ENCODE results near the gene LRRC3B. TPM values are rescaled to one million over a fixed set of nuclear protein-coding genes. Genes with fewer than 3 reads are reported as not detected.

LRRC3B gene
- total and polyA plus RNA-seq, 7 experiments from 2014 or later: not detected

- H3K27ac Mint-ChIP-seq: no peak overlapping the region
- no peaks in the 10 kb centered on the region for H3K36me3 Mint-ChIP-seq
- peaks cover 0 to 2% (median 0%) of the 10 kb centered on the region in 7 donors for H3K4me1 Mint-ChIP-seq
- no peaks in the 10 kb centered on the region for H3K4me1 ChIP-seq (ENCODE audit: control insufficient read depth in 2 of 2, insufficient read depth in 2 of 2, low read length in 2 of 2)
- H3K27ac ChIP-seq (ENCODE audit: low read depth, low read length): no peak overlapping the region
- POLR2A ChIA-PET: no interaction called here
- DNase-seq: no peak
- no peaks in the 10 kb centered on the region for H3K9me3 ChIP-seq (ENCODE audit: control insufficient read depth in 2 of 3, low read length in 3 of 3)
- no peak overlapping the region for H3K4me3 Mint-ChIP-seq
- H3K36me3 ChIP-seq (ENCODE audit: control insufficient read depth in 2 of 3, insufficient read depth in 3 of 3, low read length in 3 of 3): no peaks in the 10 kb centered on the region
- H3K27me3 ChIP-seq (ENCODE audit: control insufficient read depth in 2 of 2, insufficient read depth in 2 of 2, low read length in 2 of 2): no peaks in the 10 kb centered on the region
- ATAC-seq: no peak
- CTCF ChIA-PET: no interaction called here
- H3K4me3 ChIP-seq (ENCODE audit: low read length): no peak overlapping the region
- H3K27me3 Mint-ChIP-seq: peaks cover 5 to 20% (median 16%) of the 10 kb centered on the region in 5 donors
- intact Hi-C loops (cut with micrococcal nuclease): no loop called here
- H3K9me3 Mint-ChIP-seq: peaks cover 0 to 9% (median 3%) of the 10 kb centered on the region in 11 donors
Measured at GRCh38 chr3:26628915-26629314, 6.3 kb downstream of the LRRC3B start.

- peaks cover 0 to 9% (median 1%) of the 10 kb centered on the region in 11 donors for H3K9me3 Mint-ChIP-seq
- CTCF ChIA-PET: no interaction called here
- Histone ChIP-seq H3K27me3 (ENCODE audit: control insufficient read depth in 2 of 2, insufficient read depth in 2 of 2, low read length in 2 of 2) (no peaks in the 10 kb centered on the region), H3K9me3 (ENCODE audit: control insufficient read depth in 2 of 3, low read length in 3 of 3) (no peaks in the 10 kb centered on the region), H3K27ac (ENCODE audit: low read depth, low read length) (no peak overlapping the region), H3K4me3 (ENCODE audit: low read length) (no peak overlapping the region), H3K4me1 (ENCODE audit: control insufficient read depth in 2 of 2, insufficient read depth in 2 of 2, low read length in 2 of 2) (no peaks in the 10 kb centered on the region), H3K36me3 (ENCODE audit: control insufficient read depth in 2 of 3, insufficient read depth in 3 of 3, low read length in 3 of 3) (no peaks in the 10 kb centered on the region)
- DNase-seq (no peak), ATAC-seq (no peak)
- peaks cover 0 to 9% (median 5%) of the 10 kb centered on the region in 5 donors for H3K27me3 Mint-ChIP-seq
- H3K4me3 Mint-ChIP-seq: no peak overlapping the region
- no peak overlapping the region for H3K27ac Mint-ChIP-seq
- no peaks in the 10 kb centered on the region for H3K4me1 Mint-ChIP-seq
- POLR2A ChIA-PET: no interaction called here
- intact Hi-C loops (cut with micrococcal nuclease): no loop called here
- H3K36me3 Mint-ChIP-seq: no peaks in the 10 kb centered on the region
Measured at GRCh38 chr3:26630669-26631389, 8.3 kb downstream of the LRRC3B start.

- no peaks in the 10 kb centered on the region for H3K27me3 ChIP-seq (ENCODE audit: control insufficient read depth in 2 of 2, insufficient read depth in 2 of 2, low read length in 2 of 2)
- Mint-ChIP-seq H3K27me3 (peaks cover 0 to 9% (median 5%) of the 10 kb centered on the region in 5 donors), H3K36me3 (no peaks in the 10 kb centered on the region), H3K4me3 (no peak overlapping the region), H3K27ac (no peak overlapping the region), H3K4me1 (no peaks in the 10 kb centered on the region), H3K9me3 (peaks cover 0 to 9% (median 2%) of the 10 kb centered on the region in 11 donors)
- no peaks in the 10 kb centered on the region for H3K4me1 ChIP-seq (ENCODE audit: control insufficient read depth in 2 of 2, insufficient read depth in 2 of 2, low read length in 2 of 2)
- H3K36me3 ChIP-seq (ENCODE audit: control insufficient read depth in 2 of 3, insufficient read depth in 3 of 3, low read length in 3 of 3): no peaks in the 10 kb centered on the region
- DNase-seq (no peak), ATAC-seq (no peak)
- no peak overlapping the region for H3K4me3 ChIP-seq (ENCODE audit: low read length)
- CTCF ChIA-PET: no interaction called here
- H3K9me3 ChIP-seq (ENCODE audit: control insufficient read depth in 2 of 3, low read length in 3 of 3): no peaks in the 10 kb centered on the region
- intact Hi-C loops (cut with micrococcal nuclease): no loop called here
- POLR2A ChIA-PET: no interaction called here
- no peak overlapping the region for H3K27ac ChIP-seq (ENCODE audit: low read depth, low read length)
Measured at GRCh38 chr3:26631390-26631738, 8.8 kb downstream of the LRRC3B start.

GRCh38 chr3:26634601-26635000 lies 12.0 kb downstream of the LRRC3B start:
- intact Hi-C loops (cut with micrococcal nuclease): no loop called here
- Mint-ChIP-seq H3K36me3 (no peaks in the 10 kb centered on the region), H3K27ac (no peak overlapping the region), H3K27me3 (peaks cover 0 to 4% (median 0%) of the 10 kb centered on the region in 5 donors), H3K4me3 (no peak overlapping the region), H3K9me3 (peaks cover 0 to 9% (median 3%) of the 10 kb centered on the region in 11 donors), H3K4me1 (no peaks in the 10 kb centered on the region)
- no peak overlapping the region for H3K4me3 ChIP-seq (ENCODE audit: low read length)
- ATAC-seq: no peak
- no peaks in the 10 kb centered on the region for H3K27me3 ChIP-seq (ENCODE audit: control insufficient read depth in 2 of 2, insufficient read depth in 2 of 2, low read length in 2 of 2)
- no peaks in the 10 kb centered on the region for H3K9me3 ChIP-seq (ENCODE audit: control insufficient read depth in 2 of 3, low read length in 3 of 3)
- H3K36me3 ChIP-seq (ENCODE audit: control insufficient read depth in 2 of 3, insufficient read depth in 3 of 3, low read length in 3 of 3): no peaks in the 10 kb centered on the region
- H3K4me1 ChIP-seq (ENCODE audit: control insufficient read depth in 2 of 2, insufficient read depth in 2 of 2, low read length in 2 of 2): no peaks in the 10 kb centered on the region
- H3K27ac ChIP-seq (ENCODE audit: low read depth, low read length): no peak overlapping the region
- CTCF ChIA-PET: interaction anchor here (0.6 kb wide), 1 partner anchor 159 kb away, joined by 3 read pairs; no protein-coding TSS in a partner anchor
- POLR2A ChIA-PET: no interaction called here
- no peak for DNase-seq

- Histone ChIP-seq H3K27me3 (ENCODE audit: control insufficient read depth in 2 of 2, insufficient read depth in 2 of 2, low read length in 2 of 2) (no peaks in the 10 kb centered on the region), H3K9me3 (ENCODE audit: control insufficient read depth in 2 of 3, low read length in 3 of 3) (no peaks in the 10 kb centered on the region), H3K27ac (ENCODE audit: low read depth, low read length) (no peak overlapping the region), H3K4me1 (ENCODE audit: control insufficient read depth in 2 of 2, insufficient read depth in 2 of 2, low read length in 2 of 2) (no peaks in the 10 kb centered on the region), H3K36me3 (ENCODE audit: control insufficient read depth in 2 of 3, insufficient read depth in 3 of 3, low read length in 3 of 3) (no peaks in the 10 kb centered on the region), H3K4me3 (ENCODE audit: low read length) (no peak overlapping the region)
- DNase-seq (no peak), ATAC-seq (no peak)
- Mint-ChIP-seq H3K27ac (no peak overlapping the region), H3K9me3 (peaks cover 0 to 11% (median 3%) of the 10 kb centered on the region in 11 donors), H3K4me1 (no peaks in the 10 kb centered on the region), H3K36me3 (no peaks in the 10 kb centered on the region), H3K27me3 (peaks cover 0 to 4% (median 0%) of the 10 kb centered on the region in 5 donors), H3K4me3 (no peak overlapping the region)
- ChIA-PET POLR2A (no interaction called here), CTCF (no interaction called here)
- intact Hi-C loops (cut with micrococcal nuclease): no loop called here
Measured at GRCh38 chr3:26636096-26636727, 13.6 kb downstream of the LRRC3B start.

- Histone ChIP-seq H3K36me3 (ENCODE audit: control insufficient read depth in 2 of 3, insufficient read depth in 3 of 3, low read length in 3 of 3) (no peaks in the 10 kb centered on the region), H3K4me3 (ENCODE audit: low read length) (no peak overlapping the region), H3K27me3 (ENCODE audit: control insufficient read depth in 2 of 2, insufficient read depth in 2 of 2, low read length in 2 of 2) (no peaks in the 10 kb centered on the region), H3K4me1 (ENCODE audit: control insufficient read depth in 2 of 2, insufficient read depth in 2 of 2, low read length in 2 of 2) (no peaks in the 10 kb centered on the region), H3K27ac (ENCODE audit: low read depth, low read length) (no peak overlapping the region), H3K9me3 (ENCODE audit: control insufficient read depth in 2 of 3, low read length in 3 of 3) (no peaks in the 10 kb centered on the region)
- no peak for DNase-seq
- intact Hi-C loops (cut with micrococcal nuclease): no loop called here
- peaks cover 0 to 4% (median 0%) of the 10 kb centered on the region in 5 donors for H3K27me3 Mint-ChIP-seq
- H3K36me3 Mint-ChIP-seq: no peaks in the 10 kb centered on the region
- no peak overlapping the region for H3K27ac Mint-ChIP-seq
- ChIA-PET CTCF (no interaction called here), POLR2A (no interaction called here)
- H3K9me3 Mint-ChIP-seq: peaks cover 0 to 11% (median 3%) of the 10 kb centered on the region in 11 donors
- no peak for ATAC-seq
- H3K4me3 Mint-ChIP-seq: no peak overlapping the region
- H3K4me1 Mint-ChIP-seq: no peaks in the 10 kb centered on the region
Measured at GRCh38 chr3:26637698-26638097, 15.1 kb downstream of the LRRC3B start.

- ATAC-seq (no peak), DNase-seq (no peak)
- ChIA-PET POLR2A (no interaction called here), CTCF (no interaction called here)
- intact Hi-C loops (cut with micrococcal nuclease): no loop called here
- peaks cover 0 to 8% (median 3%) of the 10 kb centered on the region in 11 donors for H3K9me3 Mint-ChIP-seq
- no peak overlapping the region for H3K4me3 ChIP-seq (ENCODE audit: low read length)
- H3K4me3 Mint-ChIP-seq: no peak overlapping the region
- H3K4me1 Mint-ChIP-seq: no peaks in the 10 kb centered on the region
- H3K27ac ChIP-seq (ENCODE audit: low read depth, low read length): no peak overlapping the region
- H3K27ac Mint-ChIP-seq: no peak overlapping the region
- no peaks in the 10 kb centered on the region for H3K9me3 ChIP-seq (ENCODE audit: control insufficient read depth in 2 of 3, low read length in 3 of 3)
- H3K4me1 ChIP-seq (ENCODE audit: control insufficient read depth in 2 of 2, insufficient read depth in 2 of 2, low read length in 2 of 2): no peaks in the 10 kb centered on the region
- peaks cover 0 to 4% (median 0%) of the 10 kb centered on the region in 5 donors for H3K27me3 Mint-ChIP-seq
- no peaks in the 10 kb centered on the region for H3K27me3 ChIP-seq (ENCODE audit: control insufficient read depth in 2 of 2, insufficient read depth in 2 of 2, low read length in 2 of 2)
- no peaks in the 10 kb centered on the region for H3K36me3 ChIP-seq (ENCODE audit: control insufficient read depth in 2 of 3, insufficient read depth in 3 of 3, low read length in 3 of 3)
- no peaks in the 10 kb centered on the region for H3K36me3 Mint-ChIP-seq
Measured at GRCh38 chr3:26638113-26638512, 15.5 kb downstream of the LRRC3B start.

Data from naive thymus-derived CD4-positive, alpha-beta T cell (primary cell).